GM06990 (cell line): ENCODE data around the gene HDGFL3.
"Not testable (repeated sequence)": the region's sequence is repeated elsewhere in the genome, so short reads cannot be mapped to it uniquely, and the experiment has no call there.

Experiments used
- DNase-seq: peaks from one replicate; pipeline ENCODE4 v3.0.0-alpha.2; 2011; ENCODE audit not compliant: insufficient read length; ENCODE audit errors: extremely low read depth
- H3K27me3 ChIP-seq: replicated peaks from 2 replicates; pipeline ENCODE4 v1.6.0; 2011; ENCODE audit warnings: low read length; ENCODE audit not compliant: control insufficient read depth, insufficient read depth
- H3K36me3 ChIP-seq: 2 replicates; pipeline ENCODE4 v1.5.1; 2011; ENCODE audit warnings: low read length; ENCODE audit not compliant: control insufficient read depth, insufficient read depth
- H3K4me3 ChIP-seq: replicated peaks from 2 replicates; pipeline ENCODE4 v1.5.1; 2011; ENCODE audit warnings: low read depth, mild to moderate bottlenecking, control low read depth, low read length
- TF ChIP-seq, protein P1 (sequence below): IDR thresholded peaks from 2 replicates; pipeline ENCODE4 v1.5.1; 2011; ENCODE audit warnings: low read length, control low read depth, mild to moderate bottlenecking, inconsistent platforms; ENCODE audit not compliant: insufficient read depth, poor library complexity, severe bottlenecking

HDGFL3 gene

DNA sequence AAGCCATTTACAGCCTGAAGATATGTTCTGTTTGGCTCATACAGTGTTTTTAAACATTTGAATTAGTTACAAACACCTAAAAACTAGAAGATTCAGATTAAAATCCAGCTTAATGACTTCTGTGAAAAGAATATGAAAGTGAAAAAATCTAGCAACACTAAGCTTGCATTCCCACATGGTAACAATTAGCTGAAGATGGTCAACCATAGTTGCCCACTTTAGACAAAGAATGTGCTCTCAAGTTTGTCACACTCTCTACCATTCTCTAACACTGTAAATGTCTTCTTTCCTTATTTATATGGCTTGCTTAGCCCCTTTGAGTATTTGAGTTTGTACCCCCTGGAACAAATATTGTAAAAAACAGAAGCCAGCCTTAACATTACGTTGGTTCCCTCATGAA, 32.7 kb downstream of the HDGFL3 start:
- no peak for DNase-seq
- Histone ChIP-seq H3K36me3 (no peaks in the 10 kb centered on the region), H3K4me3 (no peak overlapping the region), H3K27me3 (no peaks in the 10 kb centered on the region)
- TF ChIP-seq, protein P1, sequence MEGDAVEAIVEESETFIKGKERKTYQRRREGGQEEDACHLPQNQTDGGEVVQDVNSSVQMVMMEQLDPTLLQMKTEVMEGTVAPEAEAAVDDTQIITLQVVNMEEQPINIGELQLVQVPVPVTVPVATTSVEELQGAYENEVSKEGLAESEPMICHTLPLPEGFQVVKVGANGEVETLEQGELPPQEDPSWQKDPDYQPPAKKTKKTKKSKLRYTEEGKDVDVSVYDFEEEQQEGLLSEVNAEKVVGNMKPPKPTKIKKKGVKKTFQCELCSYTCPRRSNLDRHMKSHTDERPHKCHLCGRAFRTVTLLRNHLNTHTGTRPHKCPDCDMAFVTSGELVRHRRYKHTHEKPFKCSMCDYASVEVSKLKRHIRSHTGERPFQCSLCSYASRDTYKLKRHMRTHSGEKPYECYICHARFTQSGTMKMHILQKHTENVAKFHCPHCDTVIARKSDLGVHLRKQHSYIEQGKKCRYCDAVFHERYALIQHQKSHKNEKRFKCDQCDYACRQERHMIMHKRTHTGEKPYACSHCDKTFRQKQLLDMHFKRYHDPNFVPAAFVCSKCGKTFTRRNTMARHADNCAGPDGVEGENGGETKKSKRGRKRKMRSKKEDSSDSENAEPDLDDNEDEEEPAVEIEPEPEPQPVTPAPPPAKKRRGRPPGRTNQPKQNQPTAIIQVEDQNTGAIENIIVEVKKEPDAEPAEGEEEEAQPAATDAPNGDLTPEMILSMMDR = no peak

DNA sequence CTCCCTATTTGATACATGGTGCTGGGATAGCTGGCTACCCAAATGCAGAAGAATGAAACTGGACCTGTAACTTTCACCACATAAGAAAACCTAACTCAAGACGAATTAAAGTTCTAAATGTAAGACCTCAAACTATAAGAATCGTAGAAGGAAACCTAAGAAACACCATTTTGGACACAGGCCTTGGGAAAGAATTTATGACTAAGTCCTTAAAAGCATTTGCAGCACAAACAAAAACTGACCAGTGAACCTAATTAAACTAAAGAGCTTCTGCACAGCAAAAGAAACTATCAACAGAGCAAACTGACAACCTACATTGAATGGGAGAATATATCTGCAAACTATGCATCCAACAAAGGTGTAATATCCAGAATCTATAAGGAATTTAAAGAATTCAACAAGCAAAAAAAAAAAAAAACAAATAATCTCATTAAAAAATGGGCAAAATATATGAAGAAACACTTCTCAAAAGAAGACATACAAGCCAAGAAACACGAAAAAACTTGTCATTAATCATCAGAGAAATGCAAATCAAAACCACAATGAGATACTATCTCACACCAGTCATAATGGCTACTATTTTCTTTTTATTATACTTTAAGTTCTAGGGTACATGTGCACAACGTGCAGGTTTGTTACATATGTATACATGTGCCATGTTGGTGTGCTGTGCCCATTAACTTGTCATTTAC, 37.0 kb downstream of the HDGFL3 start:
- Histone ChIP-seq H3K36me3 (no peaks in the 10 kb centered on the region), H3K27me3 (no peaks in the 10 kb centered on the region), H3K4me3 (no peak overlapping the region)
- no peak for DNase-seq
- TF ChIP-seq, protein P1 = no peak

DNA sequence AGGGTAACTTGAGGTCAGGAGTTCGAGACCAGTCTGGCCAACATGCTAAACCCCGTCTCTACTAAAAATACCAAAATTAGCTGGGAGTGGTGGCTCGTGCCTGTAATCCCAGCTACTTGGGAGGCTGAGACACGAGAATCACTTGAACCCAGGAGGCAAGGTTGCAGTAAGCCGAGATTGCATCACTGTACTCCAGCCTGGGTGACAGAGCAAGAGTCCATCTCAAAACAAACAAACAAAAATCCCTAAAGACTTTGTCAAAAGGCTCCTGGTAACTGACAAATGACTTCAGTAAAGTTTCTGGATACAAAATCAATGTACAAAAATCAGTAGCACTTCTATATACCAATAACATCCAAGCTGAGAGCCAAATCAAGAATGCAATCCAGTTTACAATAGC, 38.0 kb downstream of the HDGFL3 start:
- H3K27me3 ChIP-seq, H3K36me3 ChIP-seq, DNase-seq, H3K4me3 ChIP-seq: not testable (repeated sequence)

DNA sequence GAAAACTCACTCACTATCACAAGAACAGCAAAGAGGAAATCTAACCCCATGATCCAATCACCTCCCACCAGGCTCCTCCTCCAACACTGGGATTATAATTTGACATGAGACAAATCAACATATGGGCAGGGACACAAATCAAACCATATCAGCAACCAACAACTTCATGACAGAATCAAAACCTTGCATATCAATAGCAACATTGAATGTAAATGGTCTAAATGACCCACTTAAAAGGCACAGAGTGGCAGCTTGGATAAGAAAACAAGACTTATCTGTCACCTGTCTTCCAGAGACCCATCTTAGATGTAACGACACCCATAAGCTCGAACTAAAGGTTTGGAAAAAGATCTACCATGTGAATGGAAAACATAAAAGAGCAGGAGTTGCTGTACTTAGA, 40.8 kb downstream of the HDGFL3 start:
- no peaks in the 10 kb centered on the region for H3K36me3 ChIP-seq

DNA sequence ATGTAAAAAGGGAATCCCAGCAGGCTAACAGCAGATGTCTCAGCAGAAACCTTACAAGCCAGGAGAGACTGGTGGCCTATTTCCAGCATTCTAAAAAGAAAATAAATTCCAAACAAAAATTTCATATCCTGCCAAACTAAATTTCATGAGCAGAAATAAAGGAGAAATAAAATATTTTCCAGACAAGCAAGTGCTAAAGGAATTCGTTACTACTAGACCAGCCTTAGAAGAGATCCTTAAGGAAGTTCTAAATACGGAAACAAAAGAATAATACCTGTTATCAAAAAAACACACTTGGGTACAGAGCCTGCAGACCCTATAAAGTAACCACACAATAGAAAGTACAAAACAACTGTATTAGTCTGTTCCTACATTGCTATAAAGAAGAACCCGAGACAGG, 41.4 kb downstream of the HDGFL3 start:
- no peak overlapping the region for H3K4me3 ChIP-seq
- H3K36me3 ChIP-seq = no peaks in the 10 kb centered on the region
- no peak for DNase-seq
- TF ChIP-seq, protein P1 = no peak
- H3K27me3 ChIP-seq = no peaks in the 10 kb centered on the region

More for the DNA sequence above, 40.8 kb downstream of the HDGFL3 start:
- Histone ChIP-seq H3K27me3 (no peaks in the 10 kb centered on the region), H3K4me3 (no peak overlapping the region)
- DNase-seq = no peak
- TF ChIP-seq, protein P1 = no peak

DNA sequence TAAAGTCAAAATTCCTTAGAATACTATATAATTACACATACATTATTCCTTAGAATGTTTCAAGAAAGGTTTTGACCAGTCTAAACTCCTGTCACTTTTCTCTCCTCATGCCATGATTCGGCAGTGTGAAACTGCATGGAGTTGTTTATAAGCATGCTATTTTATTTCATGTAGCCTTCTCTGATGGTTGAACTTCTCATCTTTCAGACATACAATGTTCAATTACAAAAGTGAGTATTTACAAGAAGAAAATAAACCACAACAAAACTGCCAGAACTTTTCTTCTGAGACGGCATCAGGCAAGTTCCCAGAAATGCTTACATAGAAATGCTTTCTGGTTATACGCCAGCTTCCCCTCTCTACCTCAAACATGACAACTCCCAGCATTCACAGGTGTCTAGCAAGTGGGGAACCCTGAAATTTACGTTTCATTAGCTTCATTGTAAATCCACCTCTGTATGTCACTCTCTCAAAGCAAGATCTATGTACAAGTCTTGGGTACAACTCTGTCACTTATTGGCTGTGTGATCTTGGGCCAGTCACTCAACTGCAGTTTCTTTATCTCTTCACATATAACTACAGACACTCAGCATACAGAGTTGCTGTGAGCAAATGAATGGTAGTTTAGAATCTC, 42.7 kb downstream of the HDGFL3 start:
- no peaks in the 10 kb centered on the region for H3K27me3 ChIP-seq
- H3K36me3 ChIP-seq = no peaks in the 10 kb centered on the region
- TF ChIP-seq, protein P1 = no peak
- H3K4me3 ChIP-seq = peak overlapping the region; percentile 22; the same call in 1 of the 2 replicates
- no peak for DNase-seq
